ENCODE results near the gene RTN1. TPM values are rescaled to one million over a fixed set of nuclear protein-coding genes. Genes with fewer than 3 reads are reported as not detected.
A peak's percentile ranks its signal among the peaks of the same experiment; 100 is the strongest.

Gene RTN1
- total and polyA plus RNA-seq, 9 of the 15 experiments (the other 6 are each of a cell fraction or from before 2014, with no cell fraction given), result 0.03 to 0.09 TPM; not detected in 7

- no peak for TF ChIP-seq STAT6 (CRISPR knock-in tag; IDR thresholded peaks at IDR 0.05)
- TF ChIP-seq ILK (tag; IDR thresholded peaks at IDR 0.05; ENCODE audit: borderline replicate concordance, low read depth), result no peak
These were observed 270.2 kb downstream of the RTN1 start (continued) for GRCh38 chr14:59600211-59600945.

GRCh38 chr14:59595071-59595470 lies 275.5 kb downstream of the RTN1 start:
- in situ Hi-C loops (cut with MboI) (no loop called here), intact Hi-C loops (cut with micrococcal nuclease) (no loop called here)
- no peak overlapping the region for H3K4me3 ChIP-seq
- no peak overlapping the region for H2AFZ ChIP-seq (ENCODE audit: low read depth, low read length)
- no peaks in the 10 kb centered on the region for H3K36me3 ChIP-seq (ENCODE audit: control insufficient read depth, insufficient read depth, low read length)
- no peaks in the 10 kb centered on the region for H3K79me2 ChIP-seq (ENCODE audit: control insufficient read depth, insufficient read depth, low read length)
- no peak overlapping the region for H3K9ac ChIP-seq (ENCODE audit: insufficient read depth in 1 of 2, low read depth in 2 of 2, low read length in 2 of 2)
- ATAC-seq (no peak), DNase-seq (ENCODE audit: extremely low read depth in 1 of 4, low spot score in 3 of 4) (no peak), FAIRE-seq (no peak)
- H3K4me2 ChIP-seq (ENCODE audit: insufficient read depth, low read length), result no peak overlapping the region
- WGBS (ENCODE audit: insufficient coverage, low coverage, missing lambda C conversion rate), result 12% methylated on average over 4 of the region's 6 CpGs
- BruUV-seq (replicated peaks), result no TSS peak
- ChIA-PET POLR2A (no interaction called here), CTCF (ENCODE audit: low intra/inter-chr PET ratio) (no interaction called here)
- no peaks in the 10 kb centered on the region for H3K4me1 ChIP-seq (replicated peaks in 1 of 2; ENCODE audit: control insufficient read depth in 2 of 2, insufficient read depth in 2 of 2, low read length in 2 of 2)
- no peaks in the 10 kb centered on the region for H3K9me3 ChIP-seq (replicated peaks; ENCODE audit: control insufficient read depth, insufficient read depth, low read depth, low read length)
- no peaks in the 10 kb centered on the region for H3K9me1 ChIP-seq (ENCODE audit: control insufficient read depth, insufficient read depth, low read length)
- no peaks in the 10 kb centered on the region for H4K20me1 ChIP-seq (replicated peaks; ENCODE audit: control insufficient read depth, insufficient read depth, low read length)
- no peak overlapping the region for H3K27ac ChIP-seq (ENCODE audit: extremely low read depth, low read depth, low read length)
- no peaks in the 10 kb centered on the region for H3K27me3 ChIP-seq (ENCODE audit: control insufficient read depth in 2 of 2, insufficient read depth in 2 of 2, low read length in 2 of 2)
- TF ChIP-seq NFIX (CRISPR knock-in tag; IDR thresholded peaks at IDR 0.05; ENCODE audit: low read depth) (peak; percentile 94), ZNF324 (CRISPR knock-in tag; IDR thresholded peaks at IDR 0.05) (no peak), SMAD1 (IDR thresholded peaks at IDR 0.05; ENCODE audit: low read depth, low read length, partially characterized antibody) (peak; percentile 27), HOMEZ (CRISPR knock-in tag; IDR thresholded peaks at IDR 0.05) (no peak), MYBL2 (IDR thresholded peaks at IDR 0.05; ENCODE audit: low read depth) (no peak), MYBL2 (CRISPR knock-in tag; IDR thresholded peaks at IDR 0.05; ENCODE audit: borderline replicate concordance) (no peak), NFIC (IDR thresholded peaks at IDR 0.05) (peak; percentile 98), ZNF253 (CRISPR knock-in tag; conservative IDR thresholded peaks at IDR 0.05) (no peak), POLR2G (IDR thresholded peaks at IDR 0.05; ENCODE audit: low read depth, low read length) (no peak), HDAC2 (IDR thresholded peaks at IDR 0.05) (no peak), SRSF9 (IDR thresholded peaks at IDR 0.05; ENCODE audit: borderline replicate concordance, low read depth, low read length) (no peak), ZNF263 (CRISPR knock-in tag; IDR thresholded peaks at IDR 0.05; ENCODE audit: borderline replicate concordance) (no peak), THAP12 (CRISPR knock-in tag; IDR thresholded peaks at IDR 0.05) (no peak)

All from K562 (cell line).